ENCODE measurements around the gene TEX38. TPM values are rescaled to one million over a fixed set of nuclear protein-coding genes. Genes with fewer than 3 reads are reported as not detected.
A peak's percentile ranks its signal among the peaks of the same experiment; 100 is the strongest.
"Not testable (repeated sequence)": the region's sequence is repeated elsewhere in the genome, so short reads cannot be mapped to it uniquely, and the experiment has no call there.

The TEX38 gene
- total RNA-seq, 2 donors from 2014 or later, result 0.35 TPM; not detected in 1

- ATAC-seq, result no peak
- intact Hi-C loops (cut with DNase I), result loop anchor here in 1 of 2 donors (5.0 to 10.0 kb wide), 2 partner anchors 50 to 73 kb away; partner anchors contain the start of gene ATPAF1
Observed at GRCh38 chr1:46717654-46718053, 46.0 kb downstream of the TEX38 start.

GRCh38 chr1:46718340-46718726 is 46.7 kb downstream of the TEX38 start:
- DNase-seq, result no peak
- intact Hi-C loops (cut with DNase I), result loop anchor here in 1 of 2 donors (5.0 to 10.0 kb wide), 2 partner anchors 51 to 74 kb away; partner anchors contain the start of gene ATPAF1
- ATAC-seq, result peak; percentile 14 to 38

More at GRCh38 chr1:46717654-46718053, 46.0 kb downstream of the TEX38 start:
- DNase-seq, result no peak

- DNase-seq (peak; percentile 94), ATAC-seq (peak; percentile 99 to 100)
- intact Hi-C loops (cut with DNase I), result loop anchor here in 1 of 2 donors (5.0 to 10.0 kb wide), 2 partner anchors 52 to 74 kb away; partner anchors contain the start of gene ATPAF1
Observed at GRCh38 chr1:46718727-46719622, 47.3 kb downstream of the TEX38 start, which contains the start of gene EFCAB14. Gene EFCAB14, minus strand, starts transcription at chr1:46719114. Its CDS starts 1,027 bp downstream, at chr1:46718087.

- intact Hi-C loops (cut with DNase I), result loop anchor here (5.0 to 10.0 kb wide), 3 partner anchors 52 to 185 kb away; partner anchors contain the start of gene ATPAF1 (in 1 of the 2)
- no peak for ATAC-seq
Observed at GRCh38 chr1:46719689-46720088, 48.0 kb downstream of the TEX38 start.

GRCh38 chr1:46720319-46720718 is 48.7 kb downstream of the TEX38 start:
- intact Hi-C loops (cut with DNase I), result loop anchor here in 1 of 2 donors (10.0 kb wide), 1 partner anchor 186 kb away; a partner anchor contains a TSS
- ATAC-seq, DNase-seq: not testable (repeated sequence)

More at GRCh38 chr1:46719689-46720088, 48.0 kb downstream of the TEX38 start:
- DNase-seq, result no peak

GRCh38 chr1:46721204-46721603 is 49.5 kb downstream of the TEX38 start:
- no peak for ATAC-seq
- intact Hi-C loops (cut with DNase I), result loop anchor here in 1 of 2 donors (10.0 kb wide), 1 partner anchor 186 kb away; a partner anchor contains a TSS
- no peak for DNase-seq

- ATAC-seq (no peak), DNase-seq (no peak)
- intact Hi-C loops (cut with DNase I), result loop anchor here in 1 of 2 donors (10.0 kb wide), 1 partner anchor 187 kb away; a partner anchor contains a TSS
Observed at GRCh38 chr1:46721686-46722205, 50.1 kb downstream of the TEX38 start.

Other genes starting within 250 kb of the TEX38 start
- gene DMBX1, start 182.0 kb upstream of the TEX38 start, total RNA-seq, result not detected
- not detected for gene KNCN, start 120.2 kb upstream of the TEX38 start, total RNA-seq
- gene MKNK1, start 67.6 kb upstream of the TEX38 start, total RNA-seq, result 10 to 100 TPM; 39.7 to 42.7 TPM
- gene MOB3C, start 55.0 kb upstream of the TEX38 start, total RNA-seq, result 10 to 100 TPM; 18.3 to 22.1 TPM
- 100 to 1,000 TPM; 134 to 137 TPM for gene ATPAF1, start 3.5 kb upstream of the TEX38 start, total RNA-seq
- gene EFCAB14, start 47.3 kb downstream of the TEX38 start, total RNA-seq, result 10 to 100 TPM; 66.1 to 72.4 TPM
- 10 to 100 TPM in 1 of 2 donors, 1 to 10 TPM in 1; 7.2 to 15.6 TPM for gene CYP4B1, start 127.2 kb downstream of the TEX38 start, total RNA-seq

All from left cardiac atrium (tissue), 4 donors.